NCI-H2171 treated with DMSO at 0.1 percent for 48 hours (cell line): Measurements from ENCODE around the gene CYP2E1.
"Not testable (repeated sequence)": the region's sequence is repeated elsewhere in the genome, so short reads cannot be mapped to it uniquely, and the experiment has no call there.

Experiments
- DNase-seq: peaks from one replicate; lab custom pipeline; 2025; lab: John Stamatoyannopoulos, UW

The CYP2E1 gene

GRCh38 chr10:133572055-133572454 is 44.9 kb downstream of the CYP2E1 start:
- not testable (repeated sequence) for DNase-seq

GRCh38 chr10:133573460-133573859 is 46.3 kb downstream of the CYP2E1 start:
- not testable (repeated sequence) for DNase-seq

GRCh38 chr10:133577037-133577436 is 49.9 kb downstream of the CYP2E1 start:
- not testable (repeated sequence) for DNase-seq
